ENCODE data around the gene SEMA6B. TPM values are rescaled to one million over a fixed set of nuclear protein-coding genes. Genes with fewer than 3 reads are reported as not detected.

SEMA6B gene
- total RNA-seq, 1 donor from 2014 or later, result 11.3 TPM

GRCh38 chr19:4525563-4526002, 33.9 kb downstream of the SEMA6B start:
- ATAC-seq, result no peak
- intact Hi-C loops (cut with DNase I), result no loop called here
- no peaks in the 10 kb centered on the region for H3K27me3 ChIP-seq (ENCODE audit: low read depth)
- no peak overlapping the region for H3K4me3 ChIP-seq
- no peak for TF ChIP-seq CTCF (IDR thresholded peaks at IDR 0.05)
- no peaks in the 10 kb centered on the region for H3K4me1 ChIP-seq
- no peaks in the 10 kb centered on the region for H3K9me3 ChIP-seq
- H3K27ac ChIP-seq, result no peak overlapping the region
- no peak for DNase-seq
- H3K36me3 ChIP-seq, result no peaks in the 10 kb centered on the region

GRCh38 chr19:4524808-4525562, 34.5 kb downstream of the SEMA6B start:
- no peaks in the 10 kb centered on the region for H3K27me3 ChIP-seq (ENCODE audit: low read depth)
- no peaks in the 10 kb centered on the region for H3K4me1 ChIP-seq
- H3K9me3 ChIP-seq, result no peaks in the 10 kb centered on the region
- TF ChIP-seq CTCF (IDR thresholded peaks at IDR 0.05), result peak; percentile 68
- no peaks in the 10 kb centered on the region for H3K36me3 ChIP-seq
- peak; percentile 66 to 75 for ATAC-seq
- no peak overlapping the region for H3K27ac ChIP-seq
- no peak for DNase-seq
- intact Hi-C loops (cut with DNase I), result no loop called here
- no peak overlapping the region for H3K4me3 ChIP-seq

GRCh38 chr19:4523306-4524110, 36.0 kb downstream of the SEMA6B start:
- H3K36me3 ChIP-seq, result no peaks in the 10 kb centered on the region
- peaks cover 3% of the 10 kb centered on the region for H3K27me3 ChIP-seq (ENCODE audit: low read depth)
- no peak overlapping the region for H3K27ac ChIP-seq
- peaks cover 1% of the 10 kb centered on the region for H3K4me1 ChIP-seq
- intact Hi-C loops (cut with DNase I), result no loop called here
- peak; percentile 56 to 64 for ATAC-seq
- peak; percentile 68 for TF ChIP-seq CTCF (IDR thresholded peaks at IDR 0.05)
- no peaks in the 10 kb centered on the region for H3K9me3 ChIP-seq
- peak; percentile 76 for DNase-seq
- H3K4me3 ChIP-seq, result no peak overlapping the region

GRCh38 chr19:4522291-4523002, 37.0 kb downstream of the SEMA6B start:
- ATAC-seq (no peak), DNase-seq (no peak)
- intact Hi-C loops (cut with DNase I), result no loop called here
- no peaks in the 10 kb centered on the region for H3K36me3 ChIP-seq
- no peak overlapping the region for H3K4me3 ChIP-seq
- peaks cover 3% of the 10 kb centered on the region for H3K4me1 ChIP-seq
- no peak for TF ChIP-seq CTCF (IDR thresholded peaks at IDR 0.05)
- peaks cover 7% of the 10 kb centered on the region for H3K27me3 ChIP-seq (ENCODE audit: low read depth)
- H3K9me3 ChIP-seq, result no peaks in the 10 kb centered on the region
- H3K27ac ChIP-seq, result no peak overlapping the region

GRCh38 chr19:4521888-4522242, 37.6 kb downstream of the SEMA6B start:
- intact Hi-C loops (cut with DNase I), result no loop called here

More at GRCh38 chr19:4521888-4522242, 37.6 kb downstream of the SEMA6B start:
- Histone ChIP-seq H3K9me3 (no peaks in the 10 kb centered on the region), H3K4me3 (no peak overlapping the region), H3K4me1 (peaks cover 3% of the 10 kb centered on the region), H3K27me3 (ENCODE audit: low read depth) (peaks cover 8% of the 10 kb centered on the region), H3K36me3 (no peaks in the 10 kb centered on the region), H3K27ac (no peak overlapping the region)
- ATAC-seq (no peak), DNase-seq (no peak)
- no peak for TF ChIP-seq CTCF (IDR thresholded peaks at IDR 0.05)
